Measurements from ENCODE around the gene MVB12B.

The MVB12B gene

DNA sequence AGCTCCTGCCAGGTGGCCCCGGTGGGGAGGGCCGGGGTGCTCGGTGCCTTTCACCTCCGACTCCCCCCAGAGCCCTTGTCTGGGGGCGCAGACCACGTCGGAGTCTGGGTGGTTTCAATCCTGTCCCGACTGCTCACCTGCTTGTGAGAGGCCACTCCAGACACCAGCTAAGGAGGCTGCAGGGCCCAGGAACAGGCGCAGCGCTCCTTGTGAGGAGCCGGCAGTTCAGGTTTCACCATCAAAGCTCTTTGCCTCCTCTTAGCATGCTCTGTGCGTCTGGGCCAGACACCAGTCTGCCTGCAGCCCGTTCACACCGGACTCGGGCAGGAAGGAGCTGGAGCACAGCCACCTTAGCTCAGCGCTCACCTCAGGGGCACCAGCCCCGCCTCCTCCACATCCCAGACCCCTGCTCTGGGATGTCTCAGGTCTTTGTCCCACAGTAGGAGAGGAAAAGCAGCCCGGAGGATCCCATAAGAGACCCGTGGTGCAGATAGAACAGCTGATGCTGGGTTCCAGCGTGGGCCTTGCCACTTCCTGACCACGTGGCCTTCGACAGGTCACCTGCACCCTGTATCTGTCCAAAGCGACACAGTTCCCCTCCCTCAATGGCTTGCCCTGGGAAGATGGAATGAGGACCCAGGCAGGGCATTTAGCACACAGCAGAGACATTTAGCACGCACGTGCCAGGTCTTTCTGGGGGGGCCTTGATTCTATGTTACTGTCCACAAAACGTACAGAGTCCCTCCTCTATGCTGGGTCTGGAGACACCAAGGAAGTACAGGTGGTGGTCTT lies 180.9 kb downstream of the MVB12B start:
- Histone ChIP-seq H3K79me2 (ENCODE audit: insufficient read depth, low read length) (no peaks in the 10 kb centered on the region), H3K36me3 (ENCODE audit: low read length) (no peaks in the 10 kb centered on the region), H4K20me1 (ENCODE audit: low read depth, low read length) (no peaks in the 10 kb centered on the region), H3K27me3 (ENCODE audit: low read length) (no peaks in the 10 kb centered on the region), H3K4me2 (ENCODE audit: low read depth, low read length, poor library complexity, severe bottlenecking) (no peak overlapping the region), H3K4me3 (ENCODE audit: insufficient read depth, low read length, poor library complexity, severe bottlenecking) (no peak overlapping the region), H3K27ac (ENCODE audit: low read depth, low read length) (no peak overlapping the region), H2AFZ (ENCODE audit: low read depth, low read length, severe bottlenecking) (no peak overlapping the region), H3K9me2 (replicated peaks; ENCODE audit: insufficient read depth, low read length) (no peaks in the 10 kb centered on the region), H3K9me3 (ENCODE audit: insufficient read depth, low read length) (no peaks in the 10 kb centered on the region), H3K9ac (ENCODE audit: low read length) (no peak overlapping the region), H3F3A (ENCODE audit: insufficient read depth) (no peaks in the 10 kb centered on the region)
- no peak for TF ChIP-seq EZH2phosphoT487 (conservative IDR thresholded peaks at IDR 0.05; ENCODE audit: low read length)
- TF ChIP-seq, protein P1, sequence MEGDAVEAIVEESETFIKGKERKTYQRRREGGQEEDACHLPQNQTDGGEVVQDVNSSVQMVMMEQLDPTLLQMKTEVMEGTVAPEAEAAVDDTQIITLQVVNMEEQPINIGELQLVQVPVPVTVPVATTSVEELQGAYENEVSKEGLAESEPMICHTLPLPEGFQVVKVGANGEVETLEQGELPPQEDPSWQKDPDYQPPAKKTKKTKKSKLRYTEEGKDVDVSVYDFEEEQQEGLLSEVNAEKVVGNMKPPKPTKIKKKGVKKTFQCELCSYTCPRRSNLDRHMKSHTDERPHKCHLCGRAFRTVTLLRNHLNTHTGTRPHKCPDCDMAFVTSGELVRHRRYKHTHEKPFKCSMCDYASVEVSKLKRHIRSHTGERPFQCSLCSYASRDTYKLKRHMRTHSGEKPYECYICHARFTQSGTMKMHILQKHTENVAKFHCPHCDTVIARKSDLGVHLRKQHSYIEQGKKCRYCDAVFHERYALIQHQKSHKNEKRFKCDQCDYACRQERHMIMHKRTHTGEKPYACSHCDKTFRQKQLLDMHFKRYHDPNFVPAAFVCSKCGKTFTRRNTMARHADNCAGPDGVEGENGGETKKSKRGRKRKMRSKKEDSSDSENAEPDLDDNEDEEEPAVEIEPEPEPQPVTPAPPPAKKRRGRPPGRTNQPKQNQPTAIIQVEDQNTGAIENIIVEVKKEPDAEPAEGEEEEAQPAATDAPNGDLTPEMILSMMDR (IDR thresholded peaks at IDR 0.05; ENCODE audit: insufficient read depth, low read length, poor library complexity, severe bottlenecking), result no peak

DNA sequence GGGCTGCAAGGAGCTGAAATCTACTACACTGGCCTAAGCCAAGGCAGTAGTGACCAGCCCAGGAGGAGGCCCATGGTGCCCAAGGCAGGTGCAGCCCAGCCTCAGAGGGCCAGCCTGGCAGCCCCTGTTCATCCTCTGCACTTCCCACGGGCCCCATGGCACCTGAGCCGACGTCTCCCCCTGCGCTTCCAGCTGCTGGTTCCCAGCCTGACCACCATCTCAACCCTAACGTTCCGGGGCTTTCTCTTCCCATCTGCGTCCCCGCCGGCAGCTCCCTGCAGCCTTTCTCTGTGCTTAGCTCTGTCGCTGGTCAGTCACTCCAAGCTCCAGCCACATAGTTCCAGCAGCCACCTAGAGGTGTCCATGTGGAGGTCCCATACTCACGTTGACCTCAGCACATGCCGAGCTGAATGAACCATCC lies 181.6 kb downstream of the MVB12B start:
- H3F3A ChIP-seq (ENCODE audit: insufficient read depth), result no peaks in the 10 kb centered on the region
- H3K4me2 ChIP-seq (ENCODE audit: low read depth, low read length, poor library complexity, severe bottlenecking), result no peak overlapping the region
- no peak overlapping the region for H2AFZ ChIP-seq (ENCODE audit: low read depth, low read length, severe bottlenecking)
- H3K9me3 ChIP-seq (ENCODE audit: insufficient read depth, low read length), result no peaks in the 10 kb centered on the region
- no peak overlapping the region for H3K4me3 ChIP-seq (ENCODE audit: insufficient read depth, low read length, poor library complexity, severe bottlenecking)
- H3K9me2 ChIP-seq (replicated peaks; ENCODE audit: insufficient read depth, low read length), result no peaks in the 10 kb centered on the region
- H3K79me2 ChIP-seq (ENCODE audit: insufficient read depth, low read length), result no peaks in the 10 kb centered on the region
- H3K27me3 ChIP-seq (ENCODE audit: low read length), result no peaks in the 10 kb centered on the region
- H3K27ac ChIP-seq (ENCODE audit: low read depth, low read length), result no peak overlapping the region
- no peak for TF ChIP-seq EZH2phosphoT487 (conservative IDR thresholded peaks at IDR 0.05; ENCODE audit: low read length)
- TF ChIP-seq, protein P1 (IDR thresholded peaks at IDR 0.05; ENCODE audit: insufficient read depth, low read length, poor library complexity, severe bottlenecking), result no peak
- H4K20me1 ChIP-seq (ENCODE audit: low read depth, low read length), result no peaks in the 10 kb centered on the region
- no peak overlapping the region for H3K9ac ChIP-seq (ENCODE audit: low read length)
- H3K36me3 ChIP-seq (ENCODE audit: low read length), result no peaks in the 10 kb centered on the region

DNA sequence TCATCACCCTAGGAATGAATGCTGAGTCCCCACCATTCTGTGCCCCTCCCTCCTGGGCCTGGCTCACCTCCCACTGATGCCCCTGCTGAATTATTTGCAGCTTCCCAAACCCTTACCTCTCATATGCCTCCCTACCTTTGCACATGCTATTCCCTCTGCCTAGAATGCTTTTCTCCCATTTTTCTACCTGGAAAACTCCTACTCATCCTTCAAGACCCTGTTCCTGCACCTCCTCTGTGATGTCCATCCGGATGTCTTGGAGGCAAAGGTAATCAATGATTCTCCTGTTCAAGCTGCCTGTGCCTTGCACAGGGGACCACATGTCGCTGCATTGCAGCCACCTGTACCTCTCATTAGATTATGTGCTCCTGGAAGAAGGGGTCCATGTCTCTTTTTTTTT lies 182.3 kb downstream of the MVB12B start:
- Histone ChIP-seq H3K4me3 (ENCODE audit: insufficient read depth, low read length, poor library complexity, severe bottlenecking) (no peak overlapping the region), H2AFZ (ENCODE audit: low read depth, low read length, severe bottlenecking) (no peak overlapping the region), H3F3A (ENCODE audit: insufficient read depth) (no peaks in the 10 kb centered on the region), H3K36me3 (ENCODE audit: low read length) (no peaks in the 10 kb centered on the region), H3K9me3 (ENCODE audit: insufficient read depth, low read length) (no peaks in the 10 kb centered on the region), H3K27me3 (ENCODE audit: low read length) (no peaks in the 10 kb centered on the region), H4K20me1 (ENCODE audit: low read depth, low read length) (no peaks in the 10 kb centered on the region), H3K9ac (ENCODE audit: low read length) (no peak overlapping the region), H3K4me2 (ENCODE audit: low read depth, low read length, poor library complexity, severe bottlenecking) (no peak overlapping the region), H3K79me2 (ENCODE audit: insufficient read depth, low read length) (no peaks in the 10 kb centered on the region), H3K9me2 (replicated peaks; ENCODE audit: insufficient read depth, low read length) (no peaks in the 10 kb centered on the region), H3K27ac (ENCODE audit: low read depth, low read length) (no peak overlapping the region)
- TF ChIP-seq, protein P1 (IDR thresholded peaks at IDR 0.05; ENCODE audit: insufficient read depth, low read length, poor library complexity, severe bottlenecking), result no peak
- TF ChIP-seq EZH2phosphoT487 (conservative IDR thresholded peaks at IDR 0.05; ENCODE audit: low read length), result no peak

Measured in SU-DHL-6 (cell line).